Hepatocyte (in vitro differentiated cells): ENCODE data around the gene ASGR2. TPM values are rescaled to one million over a fixed set of nuclear protein-coding genes. Genes with fewer than 3 reads are reported as not detected.

ENCODE experiments used
- DNase-seq: peaks from one replicate; pipeline ENCODE4 v3.0.0-alpha.2; 2016; ENCODE audit warnings: low spot score
- H2AFZ ChIP-seq: fragments of 200-600 bp; sonication (generic); 2 replicates; pipeline ENCODE4 v1.6.0; 2016; ENCODE audit warnings: antibody characterized with exemption, mild to moderate bottlenecking
- H3K27ac ChIP-seq: fragments of 200-600 bp; sonication (generic); 2 replicates; pipeline ENCODE4 v1.5.1; 2016; ENCODE audit warnings: mild to moderate bottlenecking
- H3K27me3 ChIP-seq: fragments of 200-600 bp; sonication (generic); 2 replicates; pipeline ENCODE4 v1.6.1; 2016
- H3K36me3 ChIP-seq: fragments of 200-600 bp; sonication (generic); replicated peaks from 2 replicates; pipeline ENCODE4 v1.5.1; 2016; ENCODE audit warnings: low read depth; ENCODE audit not compliant: insufficient read depth
- H3K4me1 ChIP-seq: fragments of 200-600 bp; sonication (generic); 2 replicates; pipeline ENCODE4 v1.5.1; 2016; ENCODE audit warnings: mild to moderate bottlenecking, moderate library complexity; ENCODE audit not compliant: insufficient read depth
- H3K4me2 ChIP-seq: fragments of 200-600 bp; sonication (generic); 2 replicates; pipeline ENCODE4 v1.6.0; 2016
- H3K4me3 ChIP-seq: fragments of 200-600 bp; sonication (generic); 2 replicates; pipeline ENCODE4 v1.5.1; 2016; ENCODE audit warnings: mild to moderate bottlenecking
- H3K79me2 ChIP-seq: fragments of 200-600 bp; sonication (generic); 2 replicates; pipeline ENCODE4 v1.6.0; 2017; ENCODE audit warnings: mild to moderate bottlenecking
- H3K9me2 ChIP-seq: fragments of 200-600 bp; sonication (generic); replicated peaks from 2 replicates; pipeline ENCODE4 v1.6.0; 2017; ENCODE audit warnings: mild to moderate bottlenecking; ENCODE audit not compliant: insufficient read depth
- H3K9me3 ChIP-seq: fragments of 200-600 bp; sonication (generic); 2 replicates; pipeline ENCODE4 v1.5.1; 2016; ENCODE audit warnings: low read depth, mild to moderate bottlenecking
- H4K20me1 ChIP-seq: fragments of 200-600 bp; sonication (generic); 2 replicates; pipeline ENCODE4 v1.6.0; 2016; ENCODE audit warnings: mild to moderate bottlenecking; ENCODE audit not compliant: insufficient read depth, poor library complexity, severe bottlenecking
- CTCF ChIP-seq: fragments of 200-600 bp; sonication (generic); IDR thresholded peaks from 2 replicates; pipeline ENCODE4 v1.5.1; 2016; ENCODE audit warnings: antibody characterized with exemption, mild to moderate bottlenecking; ENCODE audit not compliant: poor library complexity
- EZH2 ChIP-seq: fragments of 200-600 bp; sonication (generic); IDR thresholded peaks from 2 replicates; pipeline ENCODE4 v1.6.1; 2016; ENCODE audit warnings: antibody characterized with exemption, mild to moderate bottlenecking, borderline replicate concordance
- EZH2phosphoT487 ChIP-seq: fragments of 200-600 bp; sonication (generic); IDR thresholded peaks from one replicate; pipeline ENCODE4 v1.6.1; 2018; ENCODE audit warnings: antibody characterized with exemption, mild to moderate bottlenecking, low read depth, moderate library complexity; ENCODE audit not compliant: unreplicated experiment, severe bottlenecking
- WGBS: methylation state at CpG from one replicate; pipeline ENCODE4 v1.1.6; 2016; ENCODE audit warnings: low lambda C conversion rate; ENCODE audit errors: missing lambda C conversion rate; 5-methylcytosine and 5-hydroxymethylcytosine counted together
- polyA plus RNA-seq: library from polyadenylated mRNA; unstranded; fragments of >200 nt; fragmentation: Nextera tagmentation; extraction: Ambion mirVana; gene quantifications from 2 replicates; pipeline ENCODE4 v1.2.1, GENCODE V29; 2016
- total RNA-seq: library from RNA; depleted of rRNA; stranded (reverse); fragments of >200 nt; gene quantifications from 2 replicates; pipeline ENCODE4 v1.2.3, GENCODE V29; 2014

ASGR2 gene
- total and polyA plus RNA-seq, 2 experiments from 2014 or later: 65.5 to 90.6 TPM

- Histone ChIP-seq H4K20me1 (no peaks in the 10 kb centered on the region), H3K4me2 (peak overlapping the region; percentile 49), H3K9me3 (no peaks in the 10 kb centered on the region), H3K36me3 (no peaks in the 10 kb centered on the region), H3K4me1 (peaks cover 6% of the 10 kb centered on the region), H3K27ac (peak overlapping the region; percentile 56), H3K79me2 (no peaks in the 10 kb centered on the region), H3K4me3 (no peak overlapping the region), H3K9me2 (no peaks in the 10 kb centered on the region), H2AFZ (peak overlapping the region; percentile 16), H3K27me3 (no peaks in the 10 kb centered on the region)
- TF ChIP-seq EZH2: no peak
- TF ChIP-seq CTCF: no peak
- no peak for TF ChIP-seq EZH2phosphoT487
- WGBS: 39% methylated on average over 7 of the region's 7 CpGs
- DNase-seq: peak; percentile 47
These were observed 18.0 kb upstream of the ASGR2 start for GRCh38 chr17:7132511-7133094.

DNA sequence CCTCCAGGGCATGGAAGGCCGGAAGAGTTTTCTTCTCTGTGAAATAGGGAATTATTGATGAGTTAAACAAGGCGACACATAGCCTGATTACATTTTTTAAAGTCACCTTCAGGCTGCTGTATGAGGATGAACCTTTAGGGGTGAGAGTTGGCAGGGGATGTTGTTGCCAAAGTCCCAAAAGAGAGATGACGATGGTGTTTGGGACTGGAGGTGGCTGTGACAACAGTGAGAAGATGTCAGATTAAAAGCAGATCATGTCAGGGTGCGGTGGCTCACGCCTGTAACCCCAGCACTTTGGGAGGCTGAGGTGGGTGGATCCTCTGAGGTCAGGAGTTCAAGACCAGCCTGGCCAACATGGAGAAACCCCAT, 16.8 kb upstream of the ASGR2 start:
- peaks cover 6% of the 10 kb centered on the region for H3K4me1 ChIP-seq
- H3K27ac ChIP-seq: peak overlapping the region; percentile 4
- TF ChIP-seq EZH2phosphoT487 (no peak), EZH2 (no peak), CTCF (no peak)
- no peaks in the 10 kb centered on the region for H3K9me3 ChIP-seq
- no peak overlapping the region for H3K4me2 ChIP-seq
- no peaks in the 10 kb centered on the region for H4K20me1 ChIP-seq
- 81% methylated on average over 5 of the region's 5 CpGs for WGBS
- H3K9me2 ChIP-seq: no peaks in the 10 kb centered on the region
- peak overlapping the region; percentile 17 for H2AFZ ChIP-seq
- no peaks in the 10 kb centered on the region for H3K79me2 ChIP-seq
- DNase-seq: no peak
- no peaks in the 10 kb centered on the region for H3K36me3 ChIP-seq
- H3K4me3 ChIP-seq: no peak overlapping the region
- no peaks in the 10 kb centered on the region for H3K27me3 ChIP-seq

DNA sequence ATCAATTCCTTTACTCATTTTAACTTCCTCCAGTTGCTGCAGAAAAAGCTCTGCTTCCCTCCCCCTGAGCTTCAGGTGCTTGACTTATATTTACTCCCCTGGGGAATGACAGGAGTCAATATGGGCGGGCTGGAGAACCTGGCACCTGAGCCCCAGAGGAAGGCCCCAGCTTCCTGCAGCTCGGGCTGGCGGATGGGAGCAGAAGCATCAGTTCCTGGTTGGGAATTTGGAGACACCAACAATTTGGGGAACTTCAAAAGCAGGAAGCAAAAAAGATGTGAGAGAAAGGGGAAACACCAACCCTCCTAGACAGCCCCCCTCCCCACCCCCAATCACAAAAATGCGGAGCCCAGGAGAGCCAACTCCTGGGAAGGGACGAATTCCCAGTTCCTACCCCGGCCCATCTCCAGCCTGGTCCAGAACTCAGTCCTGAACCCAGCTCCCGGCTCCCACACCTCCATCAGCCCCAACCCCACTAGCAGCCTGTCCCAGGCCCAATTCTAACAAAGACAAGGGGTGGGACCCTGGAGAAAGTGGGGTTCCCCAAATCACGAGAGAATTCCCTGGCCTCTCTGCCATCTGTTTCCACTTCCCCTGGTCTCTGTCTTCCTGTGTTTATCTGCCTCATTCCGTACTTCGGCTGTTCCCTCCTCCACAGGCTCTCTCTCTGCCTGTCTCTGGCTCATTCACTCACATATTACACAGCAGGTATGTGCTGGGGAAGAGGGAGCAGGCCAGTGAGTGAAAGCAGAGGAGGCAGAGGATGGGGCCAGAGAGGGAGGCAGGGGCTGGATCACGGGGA, 16.2 kb upstream of the ASGR2 start:
- H3K4me2 ChIP-seq: no peak overlapping the region
- no peaks in the 10 kb centered on the region for H3K36me3 ChIP-seq
- peaks cover 6% of the 10 kb centered on the region for H3K4me1 ChIP-seq
- H3K27me3 ChIP-seq: no peaks in the 10 kb centered on the region
- no peak for DNase-seq
- WGBS: 56% methylated on average over 8 of the region's 11 CpGs
- H3K27ac ChIP-seq: peak overlapping the region; percentile 4
- no peaks in the 10 kb centered on the region for H3K9me3 ChIP-seq
- TF ChIP-seq EZH2 (no peak), CTCF (no peak)
- no peaks in the 10 kb centered on the region for H4K20me1 ChIP-seq
- no peaks in the 10 kb centered on the region for H3K79me2 ChIP-seq
- peak overlapping the region; percentile 17 for H2AFZ ChIP-seq
- H3K9me2 ChIP-seq: no peaks in the 10 kb centered on the region
- no peak overlapping the region for H3K4me3 ChIP-seq
